Measurements from ENCODE around the gene USHBP1.

USHBP1 gene

DNA sequence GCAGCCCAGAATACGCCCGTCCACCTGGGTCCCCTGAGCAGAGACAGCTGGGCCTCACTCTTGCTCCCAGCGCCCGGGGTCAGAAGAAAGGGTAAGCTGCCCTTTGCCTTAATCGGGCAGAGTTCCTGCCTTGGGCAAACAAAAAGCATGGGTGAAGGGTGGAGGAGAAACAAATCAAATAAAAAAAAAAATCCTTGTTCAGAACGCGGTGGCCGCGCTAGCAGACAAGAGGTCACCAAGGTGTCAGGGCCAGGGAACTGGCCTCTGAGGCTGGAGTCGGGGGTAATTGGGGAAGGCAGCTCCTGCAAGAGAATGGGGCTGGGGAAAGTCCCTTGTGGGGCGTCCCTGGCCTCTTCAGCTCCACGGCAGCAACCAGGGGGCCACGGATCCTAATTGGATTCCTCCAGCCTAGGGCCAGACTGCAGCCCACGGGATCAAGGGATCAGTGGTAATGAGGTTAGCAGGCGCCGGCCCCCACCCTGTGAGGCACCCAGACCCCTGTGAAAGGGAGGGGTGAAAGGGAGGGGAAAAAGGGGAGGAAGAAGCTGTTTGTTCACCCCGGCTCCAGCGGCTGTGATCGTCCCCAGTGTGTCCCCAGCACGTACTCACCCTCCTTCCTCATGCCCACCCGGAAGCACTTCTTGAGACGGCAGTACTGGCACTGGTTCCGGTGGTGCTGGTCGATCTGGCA is 24.3 kb downstream of the USHBP1 start:
- no peak for DNase-seq (ENCODE audit: low read depth, low spot score)

DNA sequence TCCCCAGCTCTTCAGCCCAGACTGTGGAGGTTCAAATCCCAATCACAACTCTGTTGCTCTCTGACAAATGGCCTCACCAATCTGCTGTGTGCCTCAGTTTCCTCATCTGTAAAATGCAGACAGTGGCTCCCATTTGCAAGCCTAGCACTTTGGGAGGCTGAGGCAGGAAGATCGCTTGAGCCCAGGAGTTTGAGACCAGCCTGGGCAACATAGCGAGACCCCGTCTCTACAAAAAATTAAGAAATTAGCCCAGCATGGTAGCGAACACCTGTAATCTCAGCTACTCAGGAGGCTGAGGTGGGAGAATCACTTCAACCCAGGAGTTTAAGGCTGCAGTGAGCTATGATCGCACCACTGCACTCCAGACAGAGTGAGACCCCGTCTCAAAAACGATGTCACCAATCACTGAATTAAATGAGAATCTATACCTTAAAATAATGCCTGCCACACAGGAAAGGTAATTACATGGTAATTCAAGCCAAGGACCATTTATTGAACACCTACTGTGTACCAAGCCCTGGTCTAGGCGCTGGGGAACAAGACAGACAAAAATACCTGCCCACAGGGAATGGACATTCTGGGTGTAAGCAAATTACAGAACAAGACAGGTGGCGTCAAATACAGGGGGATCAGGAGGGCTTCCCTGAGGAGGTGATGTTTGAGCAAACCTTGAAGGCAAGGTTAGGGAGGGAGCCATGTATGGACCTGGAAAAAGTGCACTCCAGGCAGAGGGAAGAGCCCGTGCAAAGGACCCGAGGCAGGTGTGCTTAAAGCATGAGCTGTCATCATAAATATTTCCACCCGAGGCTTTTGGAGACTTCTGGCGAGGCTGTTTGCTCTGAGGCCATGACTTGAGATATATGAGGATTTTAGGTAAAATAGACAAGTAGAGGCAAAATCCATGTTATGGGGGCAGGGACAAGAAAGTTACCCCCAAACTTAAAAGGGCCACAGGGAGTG is 26.5 kb downstream of the USHBP1 start:
- no peak for DNase-seq (ENCODE audit: low read depth, low spot score)

- no peak for DNase-seq (ENCODE audit: low read depth, low spot score)
Observed at GRCh38 chr19:17236811-17237543, 27.6 kb downstream of the USHBP1 start.

GRCh38 chr19:17235971-17236777 is 28.4 kb downstream of the USHBP1 start:
- DNase-seq (ENCODE audit: low read depth, low spot score): no peak

DNA sequence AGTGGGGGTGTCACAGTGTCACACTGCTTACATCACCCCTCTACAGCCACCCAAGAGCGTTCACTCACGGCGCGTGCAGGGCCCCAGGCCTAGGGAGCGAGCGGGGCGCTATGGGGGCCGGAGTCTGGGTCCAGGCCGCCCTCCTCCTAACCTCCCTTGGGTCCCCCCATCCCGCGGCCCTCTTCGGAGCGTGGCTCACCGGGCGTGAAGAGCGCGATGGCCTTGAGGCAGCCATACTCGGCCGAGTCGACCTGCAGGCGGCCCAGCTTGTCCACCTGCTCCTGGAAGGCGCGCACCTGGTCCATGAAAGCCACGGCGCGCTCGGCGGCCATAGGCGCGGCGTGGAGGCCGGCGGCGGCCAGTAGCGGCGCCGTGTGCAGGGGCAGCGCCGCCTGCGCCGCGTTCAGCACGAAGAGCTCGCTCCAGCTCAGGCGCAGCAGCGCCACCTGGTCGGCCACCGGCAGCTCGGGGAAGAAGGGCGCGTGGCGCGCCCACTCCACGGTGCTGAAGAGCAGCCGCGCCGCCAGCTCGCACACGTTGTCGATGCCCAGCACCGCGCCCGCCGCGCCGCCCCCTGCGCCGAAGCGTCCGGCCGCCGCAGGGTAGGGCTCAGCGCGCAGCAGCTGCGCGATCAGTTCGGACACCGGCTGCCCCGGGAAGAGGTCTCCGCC is 29.1 kb downstream of the USHBP1 start:
- peak; percentile 28 for DNase-seq (ENCODE audit: low read depth, low spot score)

- peak; percentile 40 for DNase-seq (ENCODE audit: low read depth, low spot score)
Observed at GRCh38 chr19:17234911-17235299, 29.6 kb downstream of the USHBP1 start.

DNA sequence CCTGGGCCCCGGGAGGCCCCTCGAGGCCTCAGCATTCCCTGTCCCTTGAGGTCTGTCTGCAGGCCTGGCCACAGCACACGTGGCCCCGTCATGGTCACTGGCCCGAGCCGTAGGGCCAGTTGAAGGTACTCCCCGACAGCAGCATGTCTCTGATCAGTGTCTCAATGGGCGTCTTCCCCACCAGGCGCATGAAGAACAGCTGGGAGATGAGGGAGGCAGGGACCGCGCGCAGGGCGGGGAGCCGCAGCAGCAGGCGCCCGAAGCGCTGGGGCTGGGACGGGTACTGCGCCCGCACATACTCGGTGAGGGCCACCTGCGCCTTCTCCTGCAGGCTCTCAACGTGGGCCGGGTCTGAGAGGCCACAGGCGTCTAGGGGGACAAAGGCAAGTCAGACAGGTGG is 32.3 kb downstream of the USHBP1 start:
- DNase-seq (ENCODE audit: low read depth, low spot score): no peak

DNA sequence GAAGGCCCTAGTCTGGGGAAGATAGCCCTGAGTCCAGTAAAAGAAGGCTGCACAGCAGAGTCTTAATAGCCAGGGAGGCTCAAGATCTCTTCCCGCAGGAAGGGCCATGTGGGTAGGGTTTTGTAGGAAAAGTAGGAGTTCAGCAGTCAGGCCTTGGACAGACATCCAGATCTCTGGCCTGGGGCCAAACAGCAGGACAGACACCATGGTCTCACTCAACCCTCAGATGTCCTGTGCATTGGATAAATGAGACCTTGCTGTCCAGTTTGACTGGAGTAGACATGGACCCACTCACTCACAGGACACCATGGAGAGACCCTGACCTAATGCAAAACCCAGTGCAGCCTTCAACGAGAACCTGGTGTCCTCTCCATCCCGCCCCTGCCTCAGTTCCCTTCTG is 34.7 kb downstream of the USHBP1 start:
- no peak for DNase-seq (ENCODE audit: low read depth, low spot score)

DNA sequence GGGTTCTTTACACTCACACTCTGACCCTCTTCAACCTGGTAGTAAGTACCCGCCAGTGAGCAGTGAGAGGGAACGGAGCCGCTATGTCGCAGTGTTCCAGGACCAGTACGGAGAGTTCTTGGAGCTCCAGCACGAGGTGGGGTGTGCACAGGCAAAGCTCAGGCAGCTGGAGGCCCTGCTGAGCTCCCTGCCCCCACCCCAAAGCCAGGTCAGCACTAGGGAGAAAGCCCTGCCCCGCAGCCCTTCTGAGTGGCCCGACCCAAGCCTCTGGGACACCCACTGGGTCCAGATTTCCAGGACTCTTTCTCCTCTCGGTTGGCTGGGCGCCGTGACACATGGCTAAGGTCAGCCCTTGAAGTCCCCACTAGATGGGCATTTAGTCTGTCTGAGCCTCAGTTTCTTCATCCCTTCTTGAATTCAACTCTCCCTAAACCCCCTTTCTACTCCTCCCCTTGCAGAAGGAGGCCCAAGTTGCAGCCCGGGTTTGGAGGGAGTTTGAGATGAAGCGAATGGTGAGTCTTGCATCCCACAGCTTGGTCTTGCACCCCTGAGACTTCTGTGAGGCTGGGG is 36.7 kb downstream of the USHBP1 start:
- no peak for DNase-seq (ENCODE audit: low read depth, low spot score)

GRCh38 chr19:17226002-17226933 is 38.3 kb downstream of the USHBP1 start, which contains the start of gene OCEL1:
OCEL1 (plus strand) TSS chr19:17226226; CDS start chr19:17226248, 22 bp downstream.
- peak; percentile 93 for DNase-seq (ENCODE audit: low read depth, low spot score)

GRCh38 chr19:17225053-17225452 is 39.5 kb downstream of the USHBP1 start:
- no peak for DNase-seq (ENCODE audit: low read depth, low spot score)

- DNase-seq (ENCODE audit: low read depth, low spot score): no peak
Observed at GRCh38 chr19:17220207-17220758, 44.3 kb downstream of the USHBP1 start.

- DNase-seq (ENCODE audit: low read depth, low spot score): no peak
Observed at GRCh38 chr19:17219286-17219685, 45.3 kb downstream of the USHBP1 start.

GRCh38 chr19:17216058-17216670 is 48.4 kb downstream of the USHBP1 start:
- DNase-seq (ENCODE audit: low read depth, low spot score): no peak

DNA sequence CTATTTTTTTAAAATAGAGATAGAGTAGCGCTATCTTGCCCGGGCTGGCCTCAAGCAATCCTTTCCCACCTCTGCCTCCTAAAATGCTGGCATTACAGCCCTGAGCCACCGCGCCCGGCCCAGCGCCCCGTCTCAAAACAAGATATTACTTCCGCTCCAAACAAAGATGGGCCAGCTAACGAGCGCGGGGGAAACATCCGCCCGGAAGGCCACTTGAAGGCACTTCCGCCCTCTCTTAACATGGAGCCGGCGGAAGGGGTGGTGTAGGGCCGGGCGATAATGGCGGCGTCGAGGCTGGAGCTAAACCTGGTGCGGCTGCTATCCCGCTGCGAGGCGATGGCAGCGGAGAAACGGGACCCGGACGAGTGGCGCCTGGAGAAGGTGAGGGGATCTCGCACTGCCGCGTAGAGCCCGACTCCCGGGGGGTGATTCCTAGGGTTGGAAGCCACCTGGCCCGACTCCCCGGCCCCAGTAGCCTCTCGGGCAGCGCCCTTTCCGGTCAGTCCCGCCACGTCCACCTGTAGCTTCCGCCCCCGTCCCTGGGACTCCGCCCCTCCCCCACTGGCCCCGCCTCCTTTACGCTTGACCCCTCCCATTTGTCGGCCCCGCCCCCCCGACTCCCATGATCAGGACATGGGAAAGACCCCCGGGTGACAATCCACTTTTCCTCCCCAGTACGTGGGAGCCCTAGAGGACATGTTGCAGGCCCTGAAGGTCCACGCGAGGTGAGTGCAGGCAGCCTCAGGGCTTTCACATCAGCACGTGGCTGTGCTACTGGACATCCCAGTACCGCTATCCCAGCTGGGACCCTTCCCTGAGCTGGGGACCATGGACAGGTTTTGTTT is 49.2 kb downstream of the USHBP1 start, which contains the start of gene USE1:
Gene USE1, plus strand, starts transcription at position 231 of the 845 bp plus-strand sequence. Its CDS starts 49 bp downstream, at position 280.
- DNase-seq (ENCODE audit: low read depth, low spot score): peak; percentile 76

DNA sequence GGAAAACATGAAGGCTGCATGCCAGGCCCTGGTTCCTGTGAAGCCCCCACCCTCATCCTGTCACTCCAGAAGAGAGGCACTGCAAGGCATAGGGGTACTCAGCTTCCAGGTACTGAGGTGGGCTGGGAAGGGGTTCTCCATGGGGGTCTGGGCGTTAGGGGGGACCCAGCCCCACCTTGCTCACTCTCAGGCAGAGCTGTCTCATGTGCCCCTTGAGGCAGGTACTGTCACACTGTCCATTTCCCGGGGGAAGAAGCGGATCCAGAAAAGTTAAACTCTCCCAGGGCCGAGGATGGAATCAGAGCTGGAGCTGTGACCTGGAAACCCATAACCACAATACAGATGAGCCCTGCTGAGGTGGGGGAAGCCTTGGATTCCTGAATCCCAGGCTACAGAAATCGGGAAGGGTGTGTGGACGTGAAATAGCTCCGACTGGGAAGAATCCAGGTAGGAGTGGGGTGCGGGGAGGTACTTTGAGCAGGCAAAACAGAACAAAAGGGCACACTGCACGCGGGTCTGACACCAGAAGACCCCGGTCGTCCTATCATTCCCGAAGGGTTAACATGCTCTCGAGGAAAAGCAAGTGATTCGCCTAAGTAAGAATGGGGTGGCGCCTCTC is 49.9 kb downstream of the USHBP1 start:
- no peak for DNase-seq (ENCODE audit: low read depth, low spot score)

GRCh38 chr19:17213334-17213733 is 51.2 kb downstream of the USHBP1 start:
- DNase-seq (ENCODE audit: low read depth, low spot score): no peak
